Activated CD8-positive, alpha-beta memory T cell treated with anti-CD3 and anti-CD28 coated beads, Interleukin-2, amount 50 U/mL, for 24 hours (primary cell): ENCODE data around the gene PAX6.

Experiments
- DNase-seq: peaks from one replicate; pipeline ENCODE4 v3.0.0-alpha.2; 2020; ENCODE audit errors: extremely low read depth

Gene PAX6

GRCh38 chr11:31798057-31798553, 13.0 kb downstream of the PAX6 start:
- DNase-seq: no peak

GRCh38 chr11:31797190-31798056, 13.7 kb downstream of the PAX6 start:
- DNase-seq: no peak

- no peak for DNase-seq
Observed at GRCh38 chr11:31796499-31797189, 14.5 kb downstream of the PAX6 start.

- no peak for DNase-seq
Observed at GRCh38 chr11:31795706-31796498, 15.2 kb downstream of the PAX6 start.

- DNase-seq: no peak
Observed at GRCh38 chr11:31794548-31794947, 16.6 kb downstream of the PAX6 start.

- no peak for DNase-seq
Observed at GRCh38 chr11:31793264-31793663, 17.9 kb downstream of the PAX6 start.

GRCh38 chr11:31792456-31792855, 18.7 kb downstream of the PAX6 start:
- no peak for DNase-seq

GRCh38 chr11:31792036-31792435, 19.1 kb downstream of the PAX6 start:
- no peak for DNase-seq

GRCh38 chr11:31790649-31791048, 20.5 kb downstream of the PAX6 start:
- no peak for DNase-seq

- DNase-seq: no peak
Observed at GRCh38 chr11:31788085-31788484, 23.0 kb downstream of the PAX6 start.

- DNase-seq: no peak
Observed at GRCh38 chr11:31786996-31787685, 24.0 kb downstream of the PAX6 start.

GRCh38 chr11:31784611-31785010, 26.5 kb downstream of the PAX6 start:
- DNase-seq: no peak

- DNase-seq: no peak
Observed at GRCh38 chr11:31783252-31783651, 27.9 kb downstream of the PAX6 start.

GRCh38 chr11:31782257-31782656, 28.9 kb downstream of the PAX6 start:
- DNase-seq: no peak

- no peak for DNase-seq
Observed at GRCh38 chr11:31780480-31780971, 30.6 kb downstream of the PAX6 start.

- DNase-seq: no peak
Observed at GRCh38 chr11:31780078-31780477, 31.0 kb downstream of the PAX6 start.

- DNase-seq: no peak
Observed at GRCh38 chr11:31779374-31779791, 31.7 kb downstream of the PAX6 start.

GRCh38 chr11:31772412-31772811, 38.7 kb downstream of the PAX6 start:
- no peak for DNase-seq

GRCh38 chr11:31770011-31770700, 41.0 kb downstream of the PAX6 start:
- DNase-seq: no peak

- no peak for DNase-seq
Observed at GRCh38 chr11:31768749-31769640, 42.1 kb downstream of the PAX6 start.
